Endothelial cell of umbilical vein (primary cell): ENCODE results near the gene SMAD7.

Source experiments
- CTCF ChIP-seq, 2 donors: IDR thresholded peaks; 1 replicate in 1 of 2; 2 replicates in 1 of 2; pipeline ENCODE4 v1.5.1; 2011; ENCODE audit warnings: low read length in 2 of 2, mild to moderate bottlenecking in 2 of 2, moderate library complexity in 2 of 2, control low read depth in 1 of 2, inconsistent platforms in 1 of 2, low read depth in 1 of 2; ENCODE audit not compliant: insufficient read depth in 1 of 2; ENCODE audit errors: extremely low read depth in 1 of 2
- EZH2 ChIP-seq: IDR thresholded peaks from 2 replicates; pipeline ENCODE4 v1.6.1; 2012; ENCODE audit warnings: borderline replicate concordance, low read depth, mild to moderate bottlenecking, moderate library complexity, low read length, inconsistent platforms; ENCODE audit not compliant: severe bottlenecking
- POLR2A ChIP-seq: IDR thresholded peaks from 2 replicates; pipeline ENCODE4 v1.6.1; 2012; ENCODE audit warnings: low read depth, mild to moderate bottlenecking, control low read depth, low read length
- POLR2AphosphoS5 ChIP-seq: IDR thresholded peaks from 2 replicates; pipeline ENCODE4 v1.6.1; 2012; ENCODE audit warnings: low read depth, mild to moderate bottlenecking, control low read depth, low read length, moderate library complexity; ENCODE audit not compliant: insufficient read depth

GRCh38 chr18:48913775-48914174, 37.0 kb downstream of the SMAD7 start:
- no peak for TF ChIP-seq EZH2
- no peak for TF ChIP-seq POLR2AphosphoS5
- no peak for TF ChIP-seq POLR2A
- no peak for TF ChIP-seq CTCF (IDR thresholded peaks at IDR 0.05; ENCODE audit: extremely low read depth in 1 of 2, insufficient read depth in 1 of 2, low read depth in 1 of 2, low read length in 2 of 2)
